GM13977 (cell line): ENCODE data around the gene ROBO1.

Experiments
- DNase-seq: peaks from one replicate; pipeline ENCODE4 v3.0.0; 2012; ENCODE audit warnings: low spot score
- in situ Hi-C: fragments of 300-500 bp; cut with MboI; formaldehyde crosslinking; loops from one replicate; pipeline ENCODE4 v1.12.0; 2022; ENCODE audit warnings: low sequenced_read_pairs, low pct_unique_long_range_greater_than_20kb, mixed read lengths, inconsistent platforms; ENCODE audit not compliant: unreplicated experiment
- TF ChIP-seq, protein P1 (sequence below): IDR thresholded peaks from 2 replicates; pipeline ENCODE4 v1.5.1; 2012; ENCODE audit warnings: mild to moderate bottlenecking, control low read depth; ENCODE audit not compliant: insufficient read depth; ENCODE audit errors: extremely low read depth, missing control alignments

The ROBO1 gene

DNA sequence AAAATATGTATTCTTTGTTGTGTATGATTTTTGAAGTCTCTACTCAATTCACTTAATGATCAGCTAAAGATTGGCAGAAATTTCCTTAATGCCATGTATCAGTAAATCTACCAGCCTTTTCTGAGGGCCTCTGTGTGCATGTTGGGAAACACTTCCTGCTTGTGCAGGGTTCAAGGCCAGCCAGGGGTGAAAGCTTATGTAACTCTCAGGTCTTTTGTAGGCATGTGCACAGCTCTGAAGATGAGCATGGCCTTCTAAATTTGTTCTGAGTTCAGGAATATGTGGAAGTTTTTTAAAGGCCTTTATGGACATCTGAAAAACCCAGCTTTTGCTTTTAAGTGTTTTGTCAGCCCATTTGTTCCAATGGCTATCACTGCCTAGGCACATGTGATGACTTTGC is 82.7 kb downstream of the ROBO1 start:
- no peak for DNase-seq
- TF ChIP-seq, protein P1, sequence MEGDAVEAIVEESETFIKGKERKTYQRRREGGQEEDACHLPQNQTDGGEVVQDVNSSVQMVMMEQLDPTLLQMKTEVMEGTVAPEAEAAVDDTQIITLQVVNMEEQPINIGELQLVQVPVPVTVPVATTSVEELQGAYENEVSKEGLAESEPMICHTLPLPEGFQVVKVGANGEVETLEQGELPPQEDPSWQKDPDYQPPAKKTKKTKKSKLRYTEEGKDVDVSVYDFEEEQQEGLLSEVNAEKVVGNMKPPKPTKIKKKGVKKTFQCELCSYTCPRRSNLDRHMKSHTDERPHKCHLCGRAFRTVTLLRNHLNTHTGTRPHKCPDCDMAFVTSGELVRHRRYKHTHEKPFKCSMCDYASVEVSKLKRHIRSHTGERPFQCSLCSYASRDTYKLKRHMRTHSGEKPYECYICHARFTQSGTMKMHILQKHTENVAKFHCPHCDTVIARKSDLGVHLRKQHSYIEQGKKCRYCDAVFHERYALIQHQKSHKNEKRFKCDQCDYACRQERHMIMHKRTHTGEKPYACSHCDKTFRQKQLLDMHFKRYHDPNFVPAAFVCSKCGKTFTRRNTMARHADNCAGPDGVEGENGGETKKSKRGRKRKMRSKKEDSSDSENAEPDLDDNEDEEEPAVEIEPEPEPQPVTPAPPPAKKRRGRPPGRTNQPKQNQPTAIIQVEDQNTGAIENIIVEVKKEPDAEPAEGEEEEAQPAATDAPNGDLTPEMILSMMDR: no peak
- in situ Hi-C loops: no loop called here

GRCh38 chr3:79684041-79684440 is 83.8 kb downstream of the ROBO1 start:
- TF ChIP-seq, protein P1: no peak
- no peak for DNase-seq
- in situ Hi-C loops: no loop called here

- in situ Hi-C loops: no loop called here
- no peak for DNase-seq
- TF ChIP-seq, protein P1: no peak
Observed at GRCh38 chr3:79672731-79673130, 95.1 kb downstream of the ROBO1 start.

DNA sequence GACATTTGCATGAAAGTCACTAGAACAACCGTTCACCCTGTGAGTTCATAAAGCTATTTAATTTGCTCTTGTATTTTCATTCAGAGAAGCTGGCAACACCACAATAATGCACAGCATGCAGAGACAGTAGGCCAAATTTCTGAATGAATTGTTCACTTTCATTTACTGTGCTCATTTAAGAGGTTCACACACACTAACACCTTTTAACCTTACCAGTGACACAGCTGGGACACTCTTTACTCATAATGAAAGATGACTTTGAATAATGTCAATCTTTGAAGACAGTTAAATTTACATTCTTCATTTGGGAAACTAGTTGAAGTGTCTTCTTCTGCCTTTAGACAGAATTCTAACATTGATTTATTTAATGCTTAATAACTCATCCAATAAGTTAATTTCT is 95.7 kb downstream of the ROBO1 start:
- TF ChIP-seq, protein P1: no peak
- in situ Hi-C loops: no loop called here
- no peak for DNase-seq

GRCh38 chr3:79670178-79670577 is 97.6 kb downstream of the ROBO1 start:
- in situ Hi-C loops: no loop called here
- DNase-seq: no peak
- TF ChIP-seq, protein P1: no peak

GRCh38 chr3:79664455-79664854 is 103.3 kb downstream of the ROBO1 start:
- in situ Hi-C loops: no loop called here
- no peak for DNase-seq
- TF ChIP-seq, protein P1: no peak

DNA sequence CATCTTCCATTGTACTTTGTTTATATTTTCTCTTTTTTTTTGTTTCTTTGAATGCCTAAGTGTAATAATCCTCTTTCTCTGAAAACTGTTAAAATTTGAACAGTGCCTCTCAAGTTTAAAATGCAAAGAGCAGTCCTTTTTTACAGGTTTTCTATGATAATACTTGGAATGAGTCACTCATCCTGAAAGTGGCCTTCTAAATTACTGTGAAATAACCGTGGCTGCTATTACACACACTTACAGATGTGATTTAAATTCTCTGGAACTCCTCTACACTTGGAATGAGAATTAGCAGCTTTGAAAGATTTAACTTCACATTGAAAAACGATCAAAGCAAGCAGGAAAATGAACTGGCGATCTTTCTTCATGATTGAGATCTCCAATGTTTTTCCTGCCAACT is 105.9 kb downstream of the ROBO1 start:
- DNase-seq: no peak
- in situ Hi-C loops: no loop called here
- TF ChIP-seq, protein P1: no peak
